IPS-11a (cell line): ENCODE measurements around the gene SPPL3.

ENCODE experiments used
- H3K4me3 ChIP-seq: one replicate; pipeline ENCODE4 v1.5.1; 2013; ENCODE audit warnings: low read depth, low read length, control low read depth

The SPPL3 gene

GRCh38 chr12:120790114-120790513, 114.0 kb downstream of the SPPL3 start:
- H3K4me3 ChIP-seq = no peak overlapping the region

GRCh38 chr12:120787889-120788288, 116.3 kb downstream of the SPPL3 start:
- H3K4me3 ChIP-seq = no peak overlapping the region

GRCh38 chr12:120784804-120785203, 119.4 kb downstream of the SPPL3 start:
- no peak overlapping the region for H3K4me3 ChIP-seq

GRCh38 chr12:120783197-120783596, 121.0 kb downstream of the SPPL3 start:
- no peak overlapping the region for H3K4me3 ChIP-seq

- no peak overlapping the region for H3K4me3 ChIP-seq
Observed at GRCh38 chr12:120775862-120776552, 128.2 kb downstream of the SPPL3 start.

GRCh38 chr12:120774169-120774916, 129.8 kb downstream of the SPPL3 start:
- no peak overlapping the region for H3K4me3 ChIP-seq

- no peak overlapping the region for H3K4me3 ChIP-seq
Observed at GRCh38 chr12:120771097-120771496, 133.1 kb downstream of the SPPL3 start.

- no peak overlapping the region for H3K4me3 ChIP-seq
Observed at GRCh38 chr12:120767071-120768024, 136.8 kb downstream of the SPPL3 start.

GRCh38 chr12:120766566-120766965, 137.6 kb downstream of the SPPL3 start:
- no peak overlapping the region for H3K4me3 ChIP-seq

GRCh38 chr12:120764816-120765215, 139.3 kb downstream of the SPPL3 start:
- H3K4me3 ChIP-seq = no peak overlapping the region

GRCh38 chr12:120763250-120763649, 140.9 kb downstream of the SPPL3 start:
- no peak overlapping the region for H3K4me3 ChIP-seq

- H3K4me3 ChIP-seq = no peak overlapping the region
Observed at GRCh38 chr12:120762086-120762485, 142.1 kb downstream of the SPPL3 start.

GRCh38 chr12:120761519-120761934, 142.6 kb downstream of the SPPL3 start:
- H3K4me3 ChIP-seq = no peak overlapping the region

- no peak overlapping the region for H3K4me3 ChIP-seq
Observed at GRCh38 chr12:120760349-120761254, 143.6 kb downstream of the SPPL3 start.

GRCh38 chr12:120759591-120760348, 144.4 kb downstream of the SPPL3 start:
- H3K4me3 ChIP-seq = no peak overlapping the region

GRCh38 chr12:120758798-120759590, 145.2 kb downstream of the SPPL3 start:
- H3K4me3 ChIP-seq = no peak overlapping the region

- no peak overlapping the region for H3K4me3 ChIP-seq
Observed at GRCh38 chr12:120757949-120758348, 146.2 kb downstream of the SPPL3 start.

- H3K4me3 ChIP-seq = no peak overlapping the region
Observed at GRCh38 chr12:120757226-120757742, 146.9 kb downstream of the SPPL3 start.
